Fibroblast of lung (primary cell): Measurements from ENCODE around the gene PGAP2. TPM values are rescaled to one million over a fixed set of nuclear protein-coding genes. Genes with fewer than 3 reads are reported as not detected.
"Not testable (repeated sequence)": the region's sequence is repeated elsewhere in the genome, so short reads cannot be mapped to it uniquely, and the experiment has no call there.

Experiments
- DNase-seq, 2 donors: peaks; one replicate each; pipeline versions ENCODE4 v3.0.0 to v3.0.0-alpha.2; 2010; ENCODE audit warnings: low read depth in 2 of 2
- H2AFZ ChIP-seq: 2 replicates; pipeline ENCODE4 v1.5.1; 2012; ENCODE audit warnings: low read length, control low read depth, inconsistent platforms
- H3K27ac ChIP-seq: 2 replicates; pipeline ENCODE4 v1.5.1; 2011; ENCODE audit warnings: low read length, control low read depth; ENCODE audit not compliant: insufficient read depth
- H3K27me3 ChIP-seq: 2 replicates; pipeline ENCODE4 v1.5.1; 2011; ENCODE audit warnings: mild to moderate bottlenecking, low read length; ENCODE audit not compliant: control insufficient read depth, insufficient read depth
- H3K36me3 ChIP-seq: 2 replicates; pipeline ENCODE4 v1.5.1; 2011; ENCODE audit warnings: low read length; ENCODE audit not compliant: control insufficient read depth, insufficient read depth
- H3K4me1 ChIP-seq: 2 replicates; pipeline ENCODE4 v1.5.1; 2011; ENCODE audit warnings: low read length; ENCODE audit not compliant: control insufficient read depth, insufficient read depth; ENCODE audit errors: extremely low read depth
- H3K4me2 ChIP-seq: 2 replicates; pipeline ENCODE4 v1.5.1; 2011; ENCODE audit warnings: low read length, control low read depth; ENCODE audit not compliant: insufficient read depth; ENCODE audit errors: extremely low read depth
- H3K4me3 ChIP-seq, 4 experiments: fragments of 200-600 bp in 1 of 4; sonication (generic) in 1 of 4; replicated peaks in 1 of 4; 2 replicates each; pipeline ENCODE4 v1.5.1; 2011 to 2016; ENCODE audit warnings: low read length in 4 of 4, low read depth in 3 of 4, mild to moderate bottlenecking in 3 of 4, control low read depth in 2 of 4, inconsistent platforms in 1 of 4, mixed read lengths in 1 of 4; ENCODE audit not compliant: insufficient read depth in 1 of 4; ENCODE audit errors: control extremely low read depth in 1 of 4
- H3K79me2 ChIP-seq: 2 replicates; pipeline ENCODE4 v1.5.1; 2012; ENCODE audit warnings: mild to moderate bottlenecking, low read length, inconsistent platforms; ENCODE audit not compliant: control insufficient read depth, insufficient read depth
- H3K9ac ChIP-seq: 2 replicates; pipeline ENCODE4 v1.5.1; 2011; ENCODE audit warnings: mild to moderate bottlenecking, low read length, control low read depth; ENCODE audit not compliant: insufficient read depth
- H3K9me3 ChIP-seq: 2 replicates; pipeline ENCODE4 v1.5.1; 2012; ENCODE audit warnings: low read depth, low read length; ENCODE audit not compliant: control insufficient read depth, insufficient read depth
- H4K20me1 ChIP-seq: 2 replicates; pipeline ENCODE4 v1.5.1; 2011; ENCODE audit warnings: low read length; ENCODE audit not compliant: control insufficient read depth, insufficient read depth; ENCODE audit errors: extremely low read depth
- CTCF ChIP-seq, 2 donors: IDR thresholded peaks in 1 of 2; conservative IDR thresholded peaks in 1 of 2; 1 replicate in 1 of 2; 2 replicates in 1 of 2; pipeline ENCODE4 v1.5.1; 2011 to 2012; ENCODE audit warnings: low read length in 2 of 2, control low read depth in 1 of 2, inconsistent platforms in 1 of 2, low read depth in 1 of 2, mild to moderate bottlenecking in 1 of 2
- EZH2 ChIP-seq: IDR thresholded peaks from 2 replicates; pipeline ENCODE4 v1.5.1; 2012; ENCODE audit warnings: low read length, control low read depth, mild to moderate bottlenecking; ENCODE audit errors: missing control alignments
- polyA minus RNA-seq: library from RNA; depleted of rRNA, polyadenylated mRNA; stranded (reverse); fragments of >200 nt; gene quantifications from 2 replicates; pipeline ENCODE4 v1.2.3, GENCODE V29; 2011; ENCODE audit warnings: low replicate concordance
- polyA plus RNA-seq, 2 donors: library from polyadenylated mRNA; depleted of rRNA in 1 of 2; stranded (reverse) in 1 of 2; unstranded in 1 of 2; fragments of >200 nt; gene quantifications; 2 replicates each; pipeline ENCODE4 v1.2.1, GENCODE V29; 2011 to 2012; ENCODE audit warnings: missing spikeins in 1 of 2
- total RNA-seq: library from RNA; depleted of rRNA; stranded (reverse); fragments of >200 nt; gene quantifications from 2 replicates; pipeline ENCODE4 v1.2.1, GENCODE V29; 2014

PGAP2 gene
- 10.8 and 12.4 TPM in 2 replicates for total RNA-seq
- polyA plus RNA-seq: 12.8 and 18.9 TPM in 2 replicates
- 10.5 and 15.4 TPM in 2 replicates for polyA plus RNA-seq (2012)
- polyA minus RNA-seq: 41.7 and 72.8 TPM in 2 replicates

GRCh38 chr11:3807909-3808860, at the start of gene PGAP2:
Gene PGAP2 (plus strand): TSS chr11:3808560. CDS start chr11:3811260, 2,700 bp downstream.
- peak within 1 kb of the TSS; percentile 47 to 90 (median 77) for H3K4me3 ChIP-seq
- H3K27ac ChIP-seq: peak within 1 kb of the TSS; percentile 26
- no peaks in the 10 kb centered on the region for H3K36me3 ChIP-seq
- peak; percentile 23 to 43 for DNase-seq
- H3K4me2 ChIP-seq: peak within 1 kb of the TSS; percentile 60
- peak within 1 kb of the TSS; percentile 88 for H2AFZ ChIP-seq
- no peaks in the 10 kb centered on the region for H4K20me1 ChIP-seq
- no peak for TF ChIP-seq EZH2
- peak; percentile 72 to 86 for TF ChIP-seq CTCF (conservative IDR thresholded peaks at IDR 0.05 in 1 of 2, IDR thresholded peaks at IDR 0.05 in 1 of 2; ENCODE audit: low read depth in 1 of 2, low read length in 2 of 2)
- H3K27me3 ChIP-seq: no peaks in the 10 kb centered on the region
- no peaks in the 10 kb centered on the region for H3K9me3 ChIP-seq
- peak within 1 kb of the TSS; percentile 64 for H3K9ac ChIP-seq
- no peaks in the 10 kb centered on the region for H3K79me2 ChIP-seq
- H3K4me1 ChIP-seq: no peaks in the 10 kb centered on the region

- no peak overlapping the region for H3K4me2 ChIP-seq
Observed at GRCh38 chr11:3764266-3764665, 44.1 kb upstream of the PGAP2 start.

GRCh38 chr11:3766836-3767235, 41.5 kb upstream of the PGAP2 start:
- not testable (repeated sequence) for DNase-seq, H3K9ac ChIP-seq, H2AFZ ChIP-seq, H3K36me3 ChIP-seq, H3K9me3 ChIP-seq, H3K4me2 ChIP-seq, H3K79me2 ChIP-seq, H3K27me3 ChIP-seq, H3K4me3 ChIP-seq, H3K27ac ChIP-seq, H4K20me1 ChIP-seq, H3K4me1 ChIP-seq

More at GRCh38 chr11:3764266-3764665, 44.1 kb upstream of the PGAP2 start:
- H3K36me3 ChIP-seq: peaks cover 11% of the 10 kb centered on the region
- no peaks in the 10 kb centered on the region for H3K27me3 ChIP-seq
- no peak overlapping the region for H2AFZ ChIP-seq
- no peak overlapping the region for H3K4me3 ChIP-seq
- no peaks in the 10 kb centered on the region for H4K20me1 ChIP-seq
- H3K9ac ChIP-seq: no peak overlapping the region
- DNase-seq: no peak
- no peaks in the 10 kb centered on the region for H3K9me3 ChIP-seq
- no peak for TF ChIP-seq CTCF (conservative IDR thresholded peaks at IDR 0.05 in 1 of 2, IDR thresholded peaks at IDR 0.05 in 1 of 2; ENCODE audit: low read depth in 1 of 2, low read length in 2 of 2)
- no peak for TF ChIP-seq EZH2
- no peak overlapping the region for H3K27ac ChIP-seq
- no peaks in the 10 kb centered on the region for H3K79me2 ChIP-seq
- no peaks in the 10 kb centered on the region for H3K4me1 ChIP-seq
